HepG2 (cell line): ENCODE measurements around the gene GRM1. TPM values are rescaled to one million over a fixed set of nuclear protein-coding genes. Genes with fewer than 3 reads are reported as not detected.

Experiments
- ATAC-seq: fragments of 200-7000 bp; cut with Tn5 transposase; 3 replicates; pipeline ENCODE4 v1.9.1; 2020; ENCODE audit warnings: mild to moderate bottlenecking, moderate library complexity
- BruUV-seq: library from RNA; stranded (reverse); fragments of 400-500 nt; replicated peaks from 2 replicates; lab custom pipeline; 2021; lab: Mats Ljungman, UMichigan
- CTCF ChIA-PET: fragments of 300-600 bp; formaldehyde crosslinking; extraction: SDS; loops from one replicate; lab custom pipeline; 2021; ENCODE audit warnings: low total read pairs, inconsistent platforms, low intra/inter-chr PET ratio; lab: Yijun Ruan, JAX
- POLR2A ChIA-PET: fragments of 350-600 bp; sonication (Branson Sonifier 250); formaldehyde crosslinking; loops from one replicate; lab custom pipeline; 2020; ENCODE audit warnings: antibody characterized with exemption, inconsistent platforms; lab: Yijun Ruan, JAX
- DNase-seq: peaks from one replicate; pipeline ENCODE4 v3.0.0-alpha.2; 2015; ENCODE audit warnings: low spot score
- FAIRE-seq: peaks from 3 replicates; lab custom pipeline; 2011; peaks lifted over from hg19 to GRCh38; lab: Jason Lieb, UNC
- H2AFZ ChIP-seq: one replicate; pipeline ENCODE4 v1.6.1; 2011; ENCODE audit warnings: low read length, inconsistent platforms
- H3K27ac ChIP-seq: fragments of 300-600 bp; 3 replicates; pipeline ENCODE4 v1.8.0; 2011; ENCODE audit warnings: mixed run types, mild to moderate bottlenecking, mixed read lengths, low read length, inconsistent platforms; ENCODE audit not compliant: insufficient read depth; ENCODE audit errors: extremely low read length
- H3K27me3 ChIP-seq, 2 experiments: fragments of 200-600 bp in 1 of 2; 2 replicates in 1 of 2; 3 replicates in 1 of 2; pipeline versions ENCODE4 v1.6.0 to v1.8.0; 2011; ENCODE audit warnings: low read length in 2 of 2, mild to moderate bottlenecking in 2 of 2, moderate library complexity in 2 of 2, inconsistent platforms in 1 of 2; ENCODE audit not compliant: insufficient read depth in 2 of 2, control insufficient read depth in 1 of 2
- H3K36me3 ChIP-seq, 2 experiments: fragments of 200-600 bp in 1 of 2; replicated peaks in 1 of 2; 2 replicates in 1 of 2; 3 replicates in 1 of 2; pipeline versions ENCODE4 v1.5.1 to v1.8.0; 2011; ENCODE audit warnings: low read length in 2 of 2, inconsistent platforms in 1 of 2; ENCODE audit not compliant: insufficient read depth in 2 of 2, control insufficient read depth in 1 of 2
- H3K4me1 ChIP-seq: 2 replicates; pipeline ENCODE4 v1.5.1; 2012; ENCODE audit warnings: low read length, inconsistent platforms; ENCODE audit not compliant: insufficient read depth
- H3K4me2 ChIP-seq: 2 replicates; pipeline ENCODE4 v1.6.0; 2011; ENCODE audit warnings: low read depth, low read length, inconsistent platforms
- H3K4me3 ChIP-seq, 3 experiments: fragments of 200-600 bp in 1 of 3; sonication (generic), shearing (Covaris generic) in 1 of 3; replicated peaks in 1 of 3; 2 replicates each; pipeline ENCODE4 v1.5.1; 2011 to 2016; ENCODE audit warnings: low read length in 3 of 3, inconsistent platforms in 2 of 3, low read depth in 2 of 3, mild to moderate bottlenecking in 2 of 3, control low read depth in 1 of 3, mixed read lengths in 1 of 3; ENCODE audit not compliant: insufficient read depth in 1 of 3
- H3K79me2 ChIP-seq: one replicate; pipeline ENCODE4 v1.6.1; 2011; ENCODE audit warnings: low read length, inconsistent platforms; ENCODE audit not compliant: insufficient read depth
- H3K9ac ChIP-seq: 2 replicates; pipeline ENCODE4 v1.6.0; 2011; ENCODE audit warnings: mild to moderate bottlenecking, low read depth, low read length, inconsistent platforms; ENCODE audit not compliant: insufficient read depth
- H3K9me3 ChIP-seq: 2 replicates; pipeline ENCODE4 v1.5.1; 2012; ENCODE audit warnings: mild to moderate bottlenecking, low read length
- H4K20me1 ChIP-seq: 2 replicates; pipeline ENCODE4 v1.6.0; 2011; ENCODE audit warnings: inconsistent platforms, mild to moderate bottlenecking, low read length, moderate library complexity; ENCODE audit not compliant: insufficient read depth
- FOXP4 ChIP-seq: sonication (generic); formaldehyde crosslinking; IDR thresholded peaks from 2 replicates; pipeline ENCODE4 v1.4.0; 2020; ENCODE audit warnings: missing genetic modification reagents
- POGK ChIP-seq: sonication (generic); formaldehyde crosslinking; conservative IDR thresholded peaks from 2 replicates; pipeline ENCODE4 v1.8.0; 2022; ENCODE audit warnings: mild to moderate bottlenecking, moderate library complexity, missing genetic modification reagents
- PRPF4 ChIP-seq: fragments of 200-400 bp; formaldehyde crosslinking; IDR thresholded peaks from 2 replicates; pipeline ENCODE4 v1.6.1; 2016; ENCODE audit warnings: low read length, low read depth; ENCODE audit not compliant: poor library complexity, severe bottlenecking
- SIN3A ChIP-seq: IDR thresholded peaks from 2 replicates; pipeline ENCODE4 v1.6.1; 2011; ENCODE audit warnings: low read depth, mild to moderate bottlenecking, control low read depth, low read length, borderline replicate concordance
- ZNF382 ChIP-seq: sonication (generic); formaldehyde crosslinking; IDR thresholded peaks from 2 replicates; pipeline ENCODE4 v1.5.0; 2020; ENCODE audit warnings: missing genetic modification reagents, mild to moderate bottlenecking, borderline replicate concordance
- WGBS: methylation state at CpG from one replicate; pipeline ENCODE4 v1.1.6; 2017; ENCODE audit warnings: low lambda C conversion rate; 5-methylcytosine and 5-hydroxymethylcytosine counted together
- in situ Hi-C: cut with HindIII; loops from 2 replicates; pipeline ENCODE4 v1.10.0; 2017; ENCODE audit warnings: low pct_unique_long_range_greater_than_20kb; ENCODE audit not compliant: extremely low pct_ligation_motif_present
- intact Hi-C: fragments of 100-400 bp; cut with micrococcal nuclease; formaldehyde crosslinking; loops from one replicate; pipeline ENCODE4 v1.10.0; 2022; ENCODE audit not compliant: unreplicated experiment
- polyA plus RNA-seq, 8 experiments: library from polyadenylated mRNA; depleted of rRNA in 3 of 8; stranded (reverse) in 7 of 8; unstranded in 1 of 8; fragments of >200 nt; fragmentation: Illumina TruSeq in 4 of 8; extraction: Trizol in 4 of 8; gene quantifications; 2 replicates each; pipeline versions ENCODE4 v1.2.1 to v1.2.3, GENCODE V29; 2011 to 2016; ENCODE audit warnings: low read depth in 4 of 8, missing spikeins in 1 of 8, mixed read lengths in 1 of 8; ENCODE audit not compliant: insufficient read depth in 1 of 8
- total RNA-seq, 5 experiments: library from RNA; depleted of rRNA; stranded (reverse); fragments of >200 nt; fragmentation: Illumina TruSeq; extraction: Trizol; gene quantifications; 2 replicates each; pipeline ENCODE4 v1.2.3, GENCODE V29; 2016; ENCODE audit warnings: low read depth in 1 of 5
- TF ChIP-seq, protein P1 (sequence below): sonication (generic); formaldehyde crosslinking; IDR thresholded peaks from 2 replicates; pipeline ENCODE4 v1.5.1; 2020; ENCODE audit warnings: mild to moderate bottlenecking, missing genetic modification reagents, borderline replicate concordance
- TF ChIP-seq, protein P2 (sequence below): sonication (generic); formaldehyde crosslinking; IDR thresholded peaks from 2 replicates; pipeline ENCODE4 v1.4.0; 2020; ENCODE audit warnings: missing genetic modification reagents

The GRM1 gene
- total and polyA plus RNA-seq, 2 of the 13 experiments (the other 11 are each of a cell fraction or from before 2014, with no cell fraction given): 0.09 TPM; not detected in 1

DNA sequence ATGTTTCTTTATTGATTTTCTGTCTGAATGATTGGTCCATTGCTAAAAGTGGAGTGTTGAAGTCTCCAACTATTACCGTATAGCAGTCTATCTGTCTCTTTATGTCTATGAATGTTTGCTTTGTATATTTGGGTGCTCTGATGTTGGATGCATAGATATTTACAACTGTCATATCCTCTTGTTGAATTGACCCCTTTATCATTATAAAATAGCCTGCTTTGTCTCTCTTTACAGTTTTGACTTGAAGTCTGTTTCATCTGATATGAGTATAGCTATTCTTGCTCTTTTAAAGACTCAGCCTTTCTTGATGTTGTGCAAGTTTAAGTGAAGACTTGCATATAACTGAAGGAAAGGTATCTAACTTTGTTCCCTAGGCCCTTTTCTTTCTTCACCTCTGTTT lies 341.0 kb downstream of the GRM1 start:
- H3K79me2 ChIP-seq: no peaks in the 10 kb centered on the region
- FAIRE-seq (no peak), ATAC-seq (no peak), DNase-seq (no peak)
- in situ Hi-C loops (no loop called here), intact Hi-C loops (loop anchor here (5.0 kb wide), 1 partner anchor 1957 kb away; no protein-coding TSS in a partner anchor)
- no peaks in the 10 kb centered on the region for H3K27me3 ChIP-seq
- no peaks in the 10 kb centered on the region for H3K36me3 ChIP-seq
- no peaks in the 10 kb centered on the region for H4K20me1 ChIP-seq
- no peak overlapping the region for H3K9ac ChIP-seq
- ChIA-PET POLR2A (no interaction called here), CTCF (no interaction called here)
- H3K9me3 ChIP-seq: peaks cover 18% of the 10 kb centered on the region
- no peak overlapping the region for H3K4me2 ChIP-seq
- 3% methylated on average over 1 of the region's 1 CpG for WGBS
- no peak overlapping the region for H3K27ac ChIP-seq
- H3K4me3 ChIP-seq: no peak overlapping the region
- BruUV-seq: no TSS peak
- no peak overlapping the region for H2AFZ ChIP-seq
- H3K4me1 ChIP-seq: no peaks in the 10 kb centered on the region
- TF ChIP-seq, protein P1, sequence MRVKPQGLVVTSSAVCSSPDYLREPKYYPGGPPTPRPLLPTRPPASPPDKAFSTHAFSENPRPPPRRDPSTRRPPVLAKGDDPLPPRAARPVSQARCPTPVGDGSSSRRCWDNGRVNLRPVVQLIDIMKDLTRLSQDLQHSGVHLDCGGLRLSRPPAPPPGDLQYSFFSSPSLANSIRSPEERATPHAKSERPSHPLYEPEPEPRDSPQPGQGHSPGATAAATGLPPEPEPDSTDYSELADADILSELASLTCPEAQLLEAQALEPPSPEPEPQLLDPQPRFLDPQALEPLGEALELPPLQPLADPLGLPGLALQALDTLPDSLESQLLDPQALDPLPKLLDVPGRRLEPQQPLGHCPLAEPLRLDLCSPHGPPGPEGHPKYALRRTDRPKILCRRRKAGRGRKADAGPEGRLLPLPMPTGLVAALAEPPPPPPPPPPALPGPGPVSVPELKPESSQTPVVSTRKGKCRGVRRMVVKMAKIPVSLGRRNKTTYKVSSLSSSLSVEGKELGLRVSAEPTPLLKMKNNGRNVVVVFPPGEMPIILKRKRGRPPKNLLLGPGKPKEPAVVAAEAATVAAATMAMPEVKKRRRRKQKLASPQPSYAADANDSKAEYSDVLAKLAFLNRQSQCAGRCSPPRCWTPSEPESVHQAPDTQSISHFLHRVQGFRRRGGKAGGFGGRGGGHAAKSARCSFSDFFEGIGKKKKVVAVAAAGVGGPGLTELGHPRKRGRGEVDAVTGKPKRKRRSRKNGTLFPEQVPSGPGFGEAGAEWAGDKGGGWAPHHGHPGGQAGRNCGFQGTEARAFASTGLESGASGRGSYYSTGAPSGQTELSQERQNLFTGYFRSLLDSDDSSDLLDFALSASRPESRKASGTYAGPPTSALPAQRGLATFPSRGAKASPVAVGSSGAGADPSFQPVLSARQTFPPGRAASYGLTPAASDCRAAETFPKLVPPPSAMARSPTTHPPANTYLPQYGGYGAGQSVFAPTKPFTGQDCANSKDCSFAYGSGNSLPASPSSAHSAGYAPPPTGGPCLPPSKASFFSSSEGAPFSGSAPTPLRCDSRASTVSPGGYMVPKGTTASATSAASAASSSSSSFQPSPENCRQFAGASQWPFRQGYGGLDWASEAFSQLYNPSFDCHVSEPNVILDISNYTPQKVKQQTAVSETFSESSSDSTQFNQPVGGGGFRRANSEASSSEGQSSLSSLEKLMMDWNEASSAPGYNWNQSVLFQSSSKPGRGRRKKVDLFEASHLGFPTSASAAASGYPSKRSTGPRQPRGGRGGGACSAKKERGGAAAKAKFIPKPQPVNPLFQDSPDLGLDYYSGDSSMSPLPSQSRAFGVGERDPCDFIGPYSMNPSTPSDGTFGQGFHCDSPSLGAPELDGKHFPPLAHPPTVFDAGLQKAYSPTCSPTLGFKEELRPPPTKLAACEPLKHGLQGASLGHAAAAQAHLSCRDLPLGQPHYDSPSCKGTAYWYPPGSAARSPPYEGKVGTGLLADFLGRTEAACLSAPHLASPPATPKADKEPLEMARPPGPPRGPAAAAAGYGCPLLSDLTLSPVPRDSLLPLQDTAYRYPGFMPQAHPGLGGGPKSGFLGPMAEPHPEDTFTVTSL (CRISPR knock-in tag): no peak
- TF ChIP-seq FOXP4 (CRISPR knock-in tag): no peak
- TF ChIP-seq, protein P2, sequence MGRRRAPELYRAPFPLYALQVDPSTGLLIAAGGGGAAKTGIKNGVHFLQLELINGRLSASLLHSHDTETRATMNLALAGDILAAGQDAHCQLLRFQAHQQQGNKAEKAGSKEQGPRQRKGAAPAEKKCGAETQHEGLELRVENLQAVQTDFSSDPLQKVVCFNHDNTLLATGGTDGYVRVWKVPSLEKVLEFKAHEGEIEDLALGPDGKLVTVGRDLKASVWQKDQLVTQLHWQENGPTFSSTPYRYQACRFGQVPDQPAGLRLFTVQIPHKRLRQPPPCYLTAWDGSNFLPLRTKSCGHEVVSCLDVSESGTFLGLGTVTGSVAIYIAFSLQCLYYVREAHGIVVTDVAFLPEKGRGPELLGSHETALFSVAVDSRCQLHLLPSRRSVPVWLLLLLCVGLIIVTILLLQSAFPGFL: no peak
- no peak for TF ChIP-seq SIN3A
- no peak for TF ChIP-seq ZNF382 (CRISPR knock-in tag)
- no peak for TF ChIP-seq PRPF4
- TF ChIP-seq POGK (CRISPR knock-in tag): no peak
